SJCRH30 (cell line): ENCODE results near the gene NCSTN. TPM values are rescaled to one million over a fixed set of nuclear protein-coding genes. Genes with fewer than 3 reads are reported as not detected.

Experiments used
- DNase-seq, 2 experiments: peaks; one replicate each; pipeline ENCODE4 v3.0.0-alpha.2; 2015 to 2020
- H3K27ac ChIP-seq: fragments of 250-450 bp; sonication (Bioruptor Pico); 2 replicates; pipeline ENCODE4 v1.5.1; 2020; ENCODE audit warnings: mild to moderate bottlenecking, moderate library complexity
- H3K27me3 ChIP-seq: fragments of 250-450 bp; sonication (Bioruptor Pico); 2 replicates; pipeline ENCODE4 v1.5.1; 2020; ENCODE audit warnings: mild to moderate bottlenecking, moderate library complexity
- H3K36me3 ChIP-seq: fragments of 250-450 bp; sonication (Bioruptor Pico); 2 replicates; pipeline ENCODE4 v1.5.1; 2020; ENCODE audit warnings: mild to moderate bottlenecking, moderate library complexity
- H3K4me1 ChIP-seq: fragments of 250-450 bp; sonication (Bioruptor Pico); 2 replicates; pipeline ENCODE4 v1.5.1; 2020; ENCODE audit warnings: mild to moderate bottlenecking, moderate library complexity
- H3K4me3 ChIP-seq: fragments of 250-450 bp; sonication (Bioruptor Pico); 2 replicates; pipeline ENCODE4 v1.5.1; 2020; ENCODE audit warnings: mild to moderate bottlenecking, moderate library complexity
- H3K9me3 ChIP-seq: fragments of 250-450 bp; sonication (Bioruptor Pico); replicated peaks from 2 replicates; pipeline ENCODE4 v1.5.1; 2020; ENCODE audit warnings: mild to moderate bottlenecking, moderate library complexity
- total RNA-seq: library from RNA; depleted of rRNA; stranded (reverse); fragments of >200 nt; shearing (Covaris generic); gene quantifications from 2 replicates; pipeline ENCODE4 v1.2.3, GENCODE V29; 2014; rRNA removed

NCSTN gene
- total RNA-seq, 1 experiment from 2014 or later = 56.9 TPM

GRCh38 chr1:160400646-160401486 lies 57.7 kb downstream of the NCSTN start:
- peak overlapping the region; percentile 53; the same call in 1 of the 2 replicates for H3K27ac ChIP-seq
- H3K27me3 ChIP-seq = no peaks in the 10 kb centered on the region
- DNase-seq = peak; percentile 37 to 40
- peak overlapping the region; percentile 92 for H3K4me3 ChIP-seq
- no peaks in the 10 kb centered on the region for H3K9me3 ChIP-seq
- H3K4me1 ChIP-seq = peaks cover 10% of the 10 kb centered on the region
- no peaks in the 10 kb centered on the region for H3K36me3 ChIP-seq

DNA sequence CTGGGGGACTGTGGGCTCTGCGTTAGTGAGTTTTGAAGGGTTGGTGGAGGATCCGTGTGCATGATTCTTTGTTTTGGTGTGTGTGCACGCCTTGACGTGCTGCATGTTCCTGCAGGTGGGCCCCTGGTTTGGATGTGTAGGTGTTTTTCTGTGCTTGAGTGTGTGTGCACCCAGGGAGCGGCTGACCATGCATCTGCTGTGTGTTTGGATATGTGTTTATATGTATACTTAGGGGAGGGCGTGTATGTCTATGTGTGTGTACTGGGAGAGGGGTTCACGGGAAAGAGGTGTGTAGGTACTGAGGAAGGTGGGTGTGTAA lies 58.3 kb downstream of the NCSTN start:
- DNase-seq = no peak
- Histone ChIP-seq H3K36me3 (no peaks in the 10 kb centered on the region), H3K4me3 (peak overlapping the region; percentile 92), H3K4me1 (peaks cover 10% of the 10 kb centered on the region), H3K9me3 (no peaks in the 10 kb centered on the region), H3K27me3 (no peaks in the 10 kb centered on the region), H3K27ac (no peak overlapping the region)

GRCh38 chr1:160402001-160402795 lies 59.0 kb downstream of the NCSTN start:
- DNase-seq = no peak
- Histone ChIP-seq H3K4me3 (no peak overlapping the region), H3K27ac (no peak overlapping the region), H3K9me3 (no peaks in the 10 kb centered on the region), H3K36me3 (no peaks in the 10 kb centered on the region), H3K4me1 (peaks cover 10% of the 10 kb centered on the region), H3K27me3 (no peaks in the 10 kb centered on the region)

DNA sequence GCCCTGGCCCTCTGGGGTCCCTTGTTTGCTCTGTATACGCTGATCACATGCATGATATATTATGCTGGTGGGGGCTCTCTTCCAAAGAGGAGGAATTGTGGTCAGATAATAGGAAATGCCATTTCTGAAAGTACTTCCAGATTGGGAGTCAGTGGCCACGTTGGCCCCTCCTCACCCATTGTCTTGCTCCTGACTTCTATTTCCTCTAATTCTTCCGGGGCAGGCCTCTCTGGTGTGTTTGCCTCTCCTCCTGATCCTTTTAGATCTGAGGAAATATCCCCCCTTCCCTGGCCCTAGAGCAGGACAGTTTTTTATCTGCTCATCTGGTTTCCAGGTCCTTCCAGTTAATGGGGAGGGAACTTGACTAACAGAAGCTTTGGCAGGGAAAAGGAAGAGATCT lies 60.1 kb downstream of the NCSTN start:
- Histone ChIP-seq H3K4me1 (peaks cover 10% of the 10 kb centered on the region), H3K27me3 (no peaks in the 10 kb centered on the region), H3K36me3 (no peaks in the 10 kb centered on the region), H3K27ac (no peak overlapping the region), H3K9me3 (no peaks in the 10 kb centered on the region), H3K4me3 (no peak overlapping the region)
- no peak for DNase-seq

- H3K4me1 ChIP-seq = peaks cover 10% of the 10 kb centered on the region
- no peak for DNase-seq
Observed at GRCh38 chr1:160404094-160404493, 60.9 kb downstream of the NCSTN start.

GRCh38 chr1:160405331-160405877 lies 62.2 kb downstream of the NCSTN start:
- H3K4me3 ChIP-seq = no peak overlapping the region
- peaks cover 13% of the 10 kb centered on the region for H3K4me1 ChIP-seq
- H3K27me3 ChIP-seq = no peaks in the 10 kb centered on the region
- peak; percentile 43 to 72 for DNase-seq
- no peak overlapping the region for H3K27ac ChIP-seq
- no peaks in the 10 kb centered on the region for H3K36me3 ChIP-seq
- H3K9me3 ChIP-seq = no peaks in the 10 kb centered on the region

More at GRCh38 chr1:160404094-160404493, 60.9 kb downstream of the NCSTN start:
- H3K4me3 ChIP-seq = no peak overlapping the region
- no peaks in the 10 kb centered on the region for H3K9me3 ChIP-seq
- H3K27me3 ChIP-seq = no peaks in the 10 kb centered on the region
- no peaks in the 10 kb centered on the region for H3K36me3 ChIP-seq
- no peak overlapping the region for H3K27ac ChIP-seq

- H3K27me3 ChIP-seq = no peaks in the 10 kb centered on the region
- peaks cover 22% of the 10 kb centered on the region for H3K4me1 ChIP-seq
- H3K27ac ChIP-seq = no peak overlapping the region
- no peaks in the 10 kb centered on the region for H3K9me3 ChIP-seq
- no peak for DNase-seq
- H3K4me3 ChIP-seq = no peak overlapping the region
- no peaks in the 10 kb centered on the region for H3K36me3 ChIP-seq
Observed at GRCh38 chr1:160406131-160406968, 63.2 kb downstream of the NCSTN start.

DNA sequence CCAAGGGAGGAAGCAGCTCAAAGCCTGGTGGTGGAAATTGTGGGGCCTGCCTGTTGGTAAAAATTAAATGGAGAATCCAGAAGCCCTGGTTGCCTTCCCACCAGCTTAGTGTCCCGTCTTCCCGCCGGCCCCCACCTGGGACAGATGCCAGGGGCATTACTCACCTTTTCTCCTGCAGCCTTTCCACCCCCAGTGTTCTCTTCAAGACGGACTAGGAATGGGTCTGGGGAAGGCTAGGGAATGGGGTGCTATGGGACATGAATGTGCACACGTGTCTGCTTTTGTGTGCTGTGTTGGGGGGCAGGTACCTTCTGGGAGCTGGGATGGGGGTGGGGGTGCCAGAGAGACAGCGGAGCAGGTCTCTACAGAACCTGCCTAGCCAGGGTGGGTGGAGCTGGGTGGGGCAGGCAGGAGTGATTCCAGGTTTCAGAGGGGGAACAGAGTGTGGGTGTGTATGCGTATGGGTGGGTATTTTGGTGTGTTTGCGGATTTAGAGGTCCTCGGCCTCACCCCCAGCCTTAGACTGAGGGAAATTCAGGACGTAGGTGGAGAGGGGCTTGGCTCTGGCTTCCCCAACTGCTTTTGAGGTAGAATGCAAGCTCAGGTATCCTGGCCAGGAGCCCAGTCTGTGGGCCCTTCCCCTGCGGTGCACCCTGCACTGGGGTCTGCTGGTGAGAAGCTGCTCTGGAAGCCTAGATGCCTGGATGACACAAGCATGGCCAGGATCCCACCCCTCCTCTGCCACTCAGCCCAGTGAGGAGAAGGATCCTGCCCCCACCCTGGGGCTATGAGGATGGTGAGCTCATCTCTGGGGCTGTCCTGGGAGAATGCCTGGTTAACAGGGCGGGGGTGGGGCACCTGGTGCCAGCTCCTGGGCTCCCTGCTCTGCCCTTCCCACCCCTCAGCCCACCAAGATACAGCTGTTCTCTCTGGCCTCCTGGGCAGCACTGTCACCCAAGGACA lies 64.9 kb downstream of the NCSTN start:
- Histone ChIP-seq H3K36me3 (no peaks in the 10 kb centered on the region), H3K4me3 (no peak overlapping the region), H3K9me3 (no peaks in the 10 kb centered on the region), H3K27ac (no peak overlapping the region), H3K27me3 (no peaks in the 10 kb centered on the region), H3K4me1 (peaks cover 22% of the 10 kb centered on the region)
- no peak for DNase-seq

Other genes starting within 250 kb of the NCSTN start
- 5.4 and 6.8 TPM in 2 replicates for gene IGSF8, start 244.8 kb upstream of the NCSTN start, total RNA-seq
- 40.2 and 44.2 TPM in 2 replicates for gene ATP1A2, start 227.6 kb upstream of the NCSTN start, total RNA-seq
- gene ATP1A4, start 191.8 kb upstream of the NCSTN start, total RNA-seq = not detected in 2 replicates
- 0.15 and 0.49 TPM in 2 replicates for gene CASQ1, start 152.8 kb upstream of the NCSTN start, total RNA-seq
- 92.7 and 97.9 TPM in 2 replicates for gene PEA15, start 138.0 kb upstream of the NCSTN start, total RNA-seq
- gene DCAF8, start 80.8 kb upstream of the NCSTN start, total RNA-seq = 40.7 and 53.6 TPM in 2 replicates
- gene PEX19, start 58.2 kb upstream of the NCSTN start, total RNA-seq = 35.2 and 37.2 TPM in 2 replicates
- gene COPA, start 133 bp upstream of the NCSTN start, total RNA-seq = 107 TPM in 2 replicates
- gene NHLH1, start 23.7 kb downstream of the NCSTN start, total RNA-seq = 1.4 and 2.2 TPM in 2 replicates
- 11.1 and 12.8 TPM in 2 replicates for gene VANGL2, start 57.2 kb downstream of the NCSTN start, total RNA-seq
- not detected in 2 replicates for gene SLAMF6, start 179.9 kb downstream of the NCSTN start, total RNA-seq
- gene CD84, start 236.1 kb downstream of the NCSTN start, total RNA-seq = not detected in 2 replicates